GM21825 (cell line): Measurements from ENCODE around the gene SNCAIP.
"Not testable (repeated sequence)": the region's sequence is repeated elsewhere in the genome, so short reads cannot be mapped to it uniquely, and the experiment has no call there.

ENCODE experiments used
- ATAC-seq: cut with Tn5 transposase; IDR thresholded peaks from one replicate; pipeline ENCODE4 v1.9.1; 2021; ENCODE audit warnings: mild to moderate bottlenecking, moderate library complexity; ENCODE audit not compliant: unreplicated experiment

The SNCAIP gene

GRCh38 chr5:122356855-122357254 is 44.8 kb downstream of the SNCAIP start:
- ATAC-seq: no peak

GRCh38 chr5:122358372-122358979 is 46.4 kb downstream of the SNCAIP start:
- ATAC-seq: no peak

GRCh38 chr5:122362361-122362760 is 50.3 kb downstream of the SNCAIP start:
- no peak for ATAC-seq

- ATAC-seq: no peak
These were observed 51.6 kb downstream of the SNCAIP start for GRCh38 chr5:122363623-122364022.

- no peak for ATAC-seq
These were observed 54.5 kb downstream of the SNCAIP start for GRCh38 chr5:122366501-122366900.

GRCh38 chr5:122367456-122367855 is 55.4 kb downstream of the SNCAIP start:
- ATAC-seq: no peak

- no peak for ATAC-seq
These were observed 56.6 kb downstream of the SNCAIP start for GRCh38 chr5:122368510-122369251.

GRCh38 chr5:122369253-122369815 is 57.3 kb downstream of the SNCAIP start:
- no peak for ATAC-seq

- ATAC-seq: no peak
These were observed 59.6 kb downstream of the SNCAIP start for GRCh38 chr5:122371511-122372151.

- no peak for ATAC-seq
These were observed 62.1 kb downstream of the SNCAIP start for GRCh38 chr5:122374110-122374509.

- ATAC-seq: no peak
These were observed 63.8 kb downstream of the SNCAIP start for GRCh38 chr5:122375801-122376200.

- no peak for ATAC-seq
These were observed 64.2 kb downstream of the SNCAIP start for GRCh38 chr5:122376250-122376649.

- ATAC-seq: no peak
These were observed 65.0 kb downstream of the SNCAIP start for GRCh38 chr5:122377026-122377425.

- not testable (repeated sequence) for ATAC-seq
These were observed 70.9 kb downstream of the SNCAIP start for GRCh38 chr5:122382938-122383337.

- ATAC-seq: no peak
These were observed 72.8 kb downstream of the SNCAIP start for GRCh38 chr5:122384739-122385235.

GRCh38 chr5:122385286-122385685 is 73.2 kb downstream of the SNCAIP start:
- no peak for ATAC-seq

- ATAC-seq: no peak
These were observed 73.8 kb downstream of the SNCAIP start for GRCh38 chr5:122385808-122386207.

GRCh38 chr5:122390154-122390553 is 78.1 kb downstream of the SNCAIP start:
- no peak for ATAC-seq

- ATAC-seq: no peak
These were observed 78.7 kb downstream of the SNCAIP start for GRCh38 chr5:122390694-122391093.

GRCh38 chr5:122391621-122392020 is 79.6 kb downstream of the SNCAIP start:
- ATAC-seq: no peak

GRCh38 chr5:122392224-122392623 is 80.2 kb downstream of the SNCAIP start:
- ATAC-seq: no peak

- ATAC-seq: no peak
These were observed 80.8 kb downstream of the SNCAIP start for GRCh38 chr5:122392824-122393223.
